Measurements from ENCODE around the gene FARS2. TPM values are rescaled to one million over a fixed set of nuclear protein-coding genes. Genes with fewer than 3 reads are reported as not detected.

The FARS2 gene
- polyA plus RNA-seq, 1 donor from 2014 or later = 11.9 TPM

DNA sequence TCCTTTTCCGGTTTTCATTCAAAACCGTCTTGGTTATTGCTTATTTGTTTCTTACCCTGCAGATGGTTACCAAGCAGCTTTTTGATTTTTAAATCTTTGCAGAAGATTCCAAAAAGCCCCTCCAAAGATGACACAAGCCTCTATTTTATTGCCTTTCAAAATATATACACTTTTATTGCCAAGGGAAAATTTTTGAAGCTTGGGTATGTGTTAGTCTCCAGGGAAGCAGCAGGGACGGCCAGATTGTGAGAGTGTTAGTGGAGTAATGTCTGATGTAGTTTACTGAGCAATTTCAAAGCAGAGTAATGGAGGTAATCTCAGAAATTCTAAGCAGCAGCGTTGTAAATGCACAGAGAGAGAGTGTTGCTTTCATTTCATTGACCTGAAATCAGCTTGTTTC is 193.8 kb downstream of the FARS2 start:
- Histone ChIP-seq H3K9me2 (ENCODE audit: insufficient read depth, low read length) (no peaks in the 10 kb centered on the region), H3K4me2 (ENCODE audit: low read length) (no peak overlapping the region), H3K9ac (ENCODE audit: low read length) (no peak overlapping the region), H3F3A (ENCODE audit: insufficient read depth, low read length, poor library complexity, severe bottlenecking) (no peaks in the 10 kb centered on the region), H3K79me2 (replicated peaks; ENCODE audit: insufficient read depth, low read length) (no peaks in the 10 kb centered on the region), H2AFZ (ENCODE audit: low read depth, low read length) (no peak overlapping the region), H4K20me1 (ENCODE audit: insufficient read depth) (no peaks in the 10 kb centered on the region), H3K36me3 (ENCODE audit: insufficient read depth, low read length) (no peaks in the 10 kb centered on the region), H3K27me3 (ENCODE audit: insufficient read depth, low read depth, low read length) (no peaks in the 10 kb centered on the region), H3K27ac (ENCODE audit: low read length) (no peak overlapping the region), H3K9me3 (ENCODE audit: low read length) (no peaks in the 10 kb centered on the region), H3K4me3 (ENCODE audit: low read length) (no peak overlapping the region)
- TF ChIP-seq EZH2 (IDR thresholded peaks at IDR 0.05; ENCODE audit: borderline replicate concordance, insufficient read depth, low read length, poor library complexity, severe bottlenecking) (no peak), POLR2AphosphoS5 (IDR thresholded peaks at IDR 0.05) (no peak), SMC3 (conservative IDR thresholded peaks at IDR 0.05; ENCODE audit: poor library complexity) (no peak), EP300 (conservative IDR thresholded peaks at IDR 0.05; ENCODE audit: poor library complexity, severe bottlenecking) (no peak), TAF1 (IDR thresholded peaks at IDR 0.05; ENCODE audit: low read depth) (no peak), RAD21 (conservative IDR thresholded peaks at IDR 0.05) (no peak), MXI1 (conservative IDR thresholded peaks at IDR 0.05; ENCODE audit: poor library complexity, severe bottlenecking) (no peak)
- TF ChIP-seq, protein P1, sequence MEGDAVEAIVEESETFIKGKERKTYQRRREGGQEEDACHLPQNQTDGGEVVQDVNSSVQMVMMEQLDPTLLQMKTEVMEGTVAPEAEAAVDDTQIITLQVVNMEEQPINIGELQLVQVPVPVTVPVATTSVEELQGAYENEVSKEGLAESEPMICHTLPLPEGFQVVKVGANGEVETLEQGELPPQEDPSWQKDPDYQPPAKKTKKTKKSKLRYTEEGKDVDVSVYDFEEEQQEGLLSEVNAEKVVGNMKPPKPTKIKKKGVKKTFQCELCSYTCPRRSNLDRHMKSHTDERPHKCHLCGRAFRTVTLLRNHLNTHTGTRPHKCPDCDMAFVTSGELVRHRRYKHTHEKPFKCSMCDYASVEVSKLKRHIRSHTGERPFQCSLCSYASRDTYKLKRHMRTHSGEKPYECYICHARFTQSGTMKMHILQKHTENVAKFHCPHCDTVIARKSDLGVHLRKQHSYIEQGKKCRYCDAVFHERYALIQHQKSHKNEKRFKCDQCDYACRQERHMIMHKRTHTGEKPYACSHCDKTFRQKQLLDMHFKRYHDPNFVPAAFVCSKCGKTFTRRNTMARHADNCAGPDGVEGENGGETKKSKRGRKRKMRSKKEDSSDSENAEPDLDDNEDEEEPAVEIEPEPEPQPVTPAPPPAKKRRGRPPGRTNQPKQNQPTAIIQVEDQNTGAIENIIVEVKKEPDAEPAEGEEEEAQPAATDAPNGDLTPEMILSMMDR (IDR thresholded peaks at IDR 0.05; ENCODE audit: poor library complexity, severe bottlenecking) = no peak
- TF ChIP-seq, protein P2, sequence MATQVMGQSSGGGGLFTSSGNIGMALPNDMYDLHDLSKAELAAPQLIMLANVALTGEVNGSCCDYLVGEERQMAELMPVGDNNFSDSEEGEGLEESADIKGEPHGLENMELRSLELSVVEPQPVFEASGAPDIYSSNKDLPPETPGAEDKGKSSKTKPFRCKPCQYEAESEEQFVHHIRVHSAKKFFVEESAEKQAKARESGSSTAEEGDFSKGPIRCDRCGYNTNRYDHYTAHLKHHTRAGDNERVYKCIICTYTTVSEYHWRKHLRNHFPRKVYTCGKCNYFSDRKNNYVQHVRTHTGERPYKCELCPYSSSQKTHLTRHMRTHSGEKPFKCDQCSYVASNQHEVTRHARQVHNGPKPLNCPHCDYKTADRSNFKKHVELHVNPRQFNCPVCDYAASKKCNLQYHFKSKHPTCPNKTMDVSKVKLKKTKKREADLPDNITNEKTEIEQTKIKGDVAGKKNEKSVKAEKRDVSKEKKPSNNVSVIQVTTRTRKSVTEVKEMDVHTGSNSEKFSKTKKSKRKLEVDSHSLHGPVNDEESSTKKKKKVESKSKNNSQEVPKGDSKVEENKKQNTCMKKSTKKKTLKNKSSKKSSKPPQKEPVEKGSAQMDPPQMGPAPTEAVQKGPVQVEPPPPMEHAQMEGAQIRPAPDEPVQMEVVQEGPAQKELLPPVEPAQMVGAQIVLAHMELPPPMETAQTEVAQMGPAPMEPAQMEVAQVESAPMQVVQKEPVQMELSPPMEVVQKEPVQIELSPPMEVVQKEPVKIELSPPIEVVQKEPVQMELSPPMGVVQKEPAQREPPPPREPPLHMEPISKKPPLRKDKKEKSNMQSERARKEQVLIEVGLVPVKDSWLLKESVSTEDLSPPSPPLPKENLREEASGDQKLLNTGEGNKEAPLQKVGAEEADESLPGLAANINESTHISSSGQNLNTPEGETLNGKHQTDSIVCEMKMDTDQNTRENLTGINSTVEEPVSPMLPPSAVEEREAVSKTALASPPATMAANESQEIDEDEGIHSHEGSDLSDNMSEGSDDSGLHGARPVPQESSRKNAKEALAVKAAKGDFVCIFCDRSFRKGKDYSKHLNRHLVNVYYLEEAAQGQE (IDR thresholded peaks at IDR 0.05; ENCODE audit: borderline replicate concordance) = no peak

DNA sequence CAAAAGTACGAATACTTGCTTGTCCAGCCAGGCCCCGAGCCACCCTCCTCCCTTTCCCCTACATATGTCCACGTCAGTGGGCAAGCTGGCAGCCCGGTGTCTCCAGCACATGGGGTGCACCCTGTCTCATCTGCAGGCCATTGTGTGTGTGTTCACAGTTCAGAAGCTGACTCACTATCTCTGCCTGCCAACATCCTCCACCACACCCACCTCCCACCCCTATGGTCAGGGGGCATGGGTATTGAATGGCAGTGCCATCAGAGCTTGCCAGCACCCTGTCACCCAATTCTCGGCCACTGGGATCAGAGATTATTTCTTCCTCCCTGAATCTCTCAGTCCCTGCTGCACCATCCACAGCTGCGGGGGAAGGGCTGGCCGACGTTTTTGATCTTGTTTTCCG is 195.7 kb downstream of the FARS2 start:
- Histone ChIP-seq H2AFZ (ENCODE audit: low read depth, low read length) (no peak overlapping the region), H3K79me2 (replicated peaks; ENCODE audit: insufficient read depth, low read length) (no peaks in the 10 kb centered on the region), H3K9me3 (ENCODE audit: low read length) (no peaks in the 10 kb centered on the region), H4K20me1 (ENCODE audit: insufficient read depth) (no peaks in the 10 kb centered on the region), H3K4me2 (ENCODE audit: low read length) (no peak overlapping the region), H3K27ac (ENCODE audit: low read length) (no peak overlapping the region), H3K9ac (ENCODE audit: low read length) (no peak overlapping the region), H3K27me3 (ENCODE audit: insufficient read depth, low read depth, low read length) (no peaks in the 10 kb centered on the region), H3K9me2 (ENCODE audit: insufficient read depth, low read length) (no peaks in the 10 kb centered on the region), H3F3A (ENCODE audit: insufficient read depth, low read length, poor library complexity, severe bottlenecking) (no peaks in the 10 kb centered on the region), H3K36me3 (ENCODE audit: insufficient read depth, low read length) (no peaks in the 10 kb centered on the region), H3K4me3 (ENCODE audit: low read length) (no peak overlapping the region)
- TF ChIP-seq TAF1 (IDR thresholded peaks at IDR 0.05; ENCODE audit: low read depth) (no peak), EZH2 (IDR thresholded peaks at IDR 0.05; ENCODE audit: borderline replicate concordance, insufficient read depth, low read length, poor library complexity, severe bottlenecking) (no peak), POLR2AphosphoS5 (IDR thresholded peaks at IDR 0.05) (no peak), RAD21 (conservative IDR thresholded peaks at IDR 0.05) (no peak), MXI1 (conservative IDR thresholded peaks at IDR 0.05; ENCODE audit: poor library complexity, severe bottlenecking) (no peak), SMC3 (conservative IDR thresholded peaks at IDR 0.05; ENCODE audit: poor library complexity) (no peak), EP300 (conservative IDR thresholded peaks at IDR 0.05; ENCODE audit: poor library complexity, severe bottlenecking) (no peak)
- TF ChIP-seq, protein P1 (IDR thresholded peaks at IDR 0.05; ENCODE audit: poor library complexity, severe bottlenecking) = no peak
- TF ChIP-seq, protein P2 (IDR thresholded peaks at IDR 0.05; ENCODE audit: borderline replicate concordance) = no peak
